ENCODE measurements around the gene CFAP97D2. TPM values are rescaled to one million over a fixed set of nuclear protein-coding genes. Genes with fewer than 3 reads are reported as not detected.

CFAP97D2 gene
- polyA plus RNA-seq, 1 of the 3 experiments (the other 2 are of a cell fraction) = not detected

GRCh38 chr13:114266241-114266640, 87.2 kb downstream of the CFAP97D2 start:
- no peaks in the 10 kb centered on the region for H3K9me3 ChIP-seq
- peak overlapping the region; percentile 29; the same call in 1 of the 2 replicates for H3K9ac ChIP-seq
- no peaks in the 10 kb centered on the region for H3K9me2 ChIP-seq
- ChIA-PET POLR2A (no interaction called here), CTCF (no interaction called here)
- peak overlapping the region in 1 of 2 experiments; percentile 84; a peak in 2 of 4 replicates for H3K27ac ChIP-seq (ENCODE audit: low read depth in 2 of 2, low read length in 1 of 2)
- H4K20me1 ChIP-seq (ENCODE audit: insufficient read depth) = no peaks in the 10 kb centered on the region
- peaks cover 64 to 86% of the 10 kb centered on the region in 2 experiments for H3K36me3 ChIP-seq (replicated peaks in 1 of 2; ENCODE audit: control insufficient read depth in 1 of 2, insufficient read depth in 2 of 2, low read length in 1 of 2)
- H3K4me2 ChIP-seq = peak overlapping the region; percentile 63
- TF ChIP-seq EZH2phosphoT487 (IDR thresholded peaks at IDR 0.05; ENCODE audit: borderline replicate concordance, low read depth) = no peak
- TF ChIP-seq TEAD4 (IDR thresholded peaks at IDR 0.05; ENCODE audit: borderline replicate concordance, insufficient read depth) = no peak
- no peak for TF ChIP-seq FOXJ3 (CRISPR knock-in tag; IDR thresholded peaks at IDR 0.05)
- TF ChIP-seq NFIC (IDR thresholded peaks at IDR 0.05; ENCODE audit: borderline replicate concordance) = no peak
- no peak for TF ChIP-seq RAD21 (IDR thresholded peaks at IDR 0.05; ENCODE audit: low read length)
- TF ChIP-seq, protein P1, sequence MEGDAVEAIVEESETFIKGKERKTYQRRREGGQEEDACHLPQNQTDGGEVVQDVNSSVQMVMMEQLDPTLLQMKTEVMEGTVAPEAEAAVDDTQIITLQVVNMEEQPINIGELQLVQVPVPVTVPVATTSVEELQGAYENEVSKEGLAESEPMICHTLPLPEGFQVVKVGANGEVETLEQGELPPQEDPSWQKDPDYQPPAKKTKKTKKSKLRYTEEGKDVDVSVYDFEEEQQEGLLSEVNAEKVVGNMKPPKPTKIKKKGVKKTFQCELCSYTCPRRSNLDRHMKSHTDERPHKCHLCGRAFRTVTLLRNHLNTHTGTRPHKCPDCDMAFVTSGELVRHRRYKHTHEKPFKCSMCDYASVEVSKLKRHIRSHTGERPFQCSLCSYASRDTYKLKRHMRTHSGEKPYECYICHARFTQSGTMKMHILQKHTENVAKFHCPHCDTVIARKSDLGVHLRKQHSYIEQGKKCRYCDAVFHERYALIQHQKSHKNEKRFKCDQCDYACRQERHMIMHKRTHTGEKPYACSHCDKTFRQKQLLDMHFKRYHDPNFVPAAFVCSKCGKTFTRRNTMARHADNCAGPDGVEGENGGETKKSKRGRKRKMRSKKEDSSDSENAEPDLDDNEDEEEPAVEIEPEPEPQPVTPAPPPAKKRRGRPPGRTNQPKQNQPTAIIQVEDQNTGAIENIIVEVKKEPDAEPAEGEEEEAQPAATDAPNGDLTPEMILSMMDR (IDR thresholded peaks at IDR 0.05) = no peak
- TF ChIP-seq NRF1 (IDR thresholded peaks at IDR 0.05; ENCODE audit: low read depth, low read length) = no peak
- no peak for TF ChIP-seq JUND (IDR thresholded peaks at IDR 0.05)
- TF ChIP-seq POLR2AphosphoS5 (IDR thresholded peaks at IDR 0.05; ENCODE audit: low read depth, low read length) = no peak
- no peak for TF ChIP-seq RCOR1 (IDR thresholded peaks at IDR 0.05; ENCODE audit: low read length)
- TF ChIP-seq IRF3 (IDR thresholded peaks at IDR 0.05; ENCODE audit: low read depth, low read length) = no peak
- TF ChIP-seq FOSL2 (IDR thresholded peaks at IDR 0.05; ENCODE audit: borderline replicate concordance, low read depth) = no peak
- no peak for TF ChIP-seq TAF1 (IDR thresholded peaks at IDR 0.05; ENCODE audit: borderline replicate concordance, low read depth, low read length)
- TF ChIP-seq EP300 (IDR thresholded peaks at IDR 0.05; ENCODE audit: borderline replicate concordance in 1 of 2, low read depth in 1 of 2, low read length in 1 of 2) = no peak
- no peak for TF ChIP-seq PBX3 (IDR thresholded peaks at IDR 0.05)
- no peak for TF ChIP-seq CHD2 (IDR thresholded peaks at IDR 0.05; ENCODE audit: low read length, partially characterized antibody)
- no peak overlapping the region for H2AFZ ChIP-seq (ENCODE audit: low read depth)
- no peak overlapping the region for H3K4me3 ChIP-seq (ENCODE audit: low read depth in 2 of 2, low read length in 1 of 2)
- H3K79me2 ChIP-seq (ENCODE audit: insufficient read depth) = peaks cover 8% of the 10 kb centered on the region; the same call in 1 of the 2 replicates
- H3K4me1 ChIP-seq (ENCODE audit: control insufficient read depth in 1 of 2, insufficient read depth in 2 of 2, low read depth in 1 of 2, low read length in 1 of 2) = peaks cover 0 to 24% of the 10 kb centered on the region in 2 experiments; a peak in 2 of 4 replicates
- DNase-seq = no peak
- WGBS (ENCODE audit: low lambda C conversion rate) = 100% methylated on average over 5 of the region's 5 CpGs
- peaks cover 45% of the 10 kb centered on the region for H3F3A ChIP-seq (replicated peaks; ENCODE audit: insufficient read depth)
- H3K27me3 ChIP-seq (ENCODE audit: insufficient read depth) = no peaks in the 10 kb centered on the region
